CD1c-positive myeloid dendritic cell (primary cell): ENCODE measurements around the gene DYNC2H1.
A peak's percentile ranks its signal among the peaks of the same experiment; 100 is the strongest.

ENCODE experiments used
- DNase-seq: peaks from one replicate; pipeline ENCODE4 v3.0.0-alpha.2; 2016; ENCODE audit errors: extremely low spot score

DYNC2H1 gene

GRCh38 chr11:103108933-103109817 lies at the start of gene DYNC2H1:
DYNC2H1 (plus strand) TSS chr11:103109426; CDS start chr11:103109575, 149 bp downstream.
- DNase-seq = peak; percentile 95

- DNase-seq = no peak
Observed at GRCh38 chr11:103061656-103062055, 47.6 kb upstream of the DYNC2H1 start.

- DNase-seq = no peak
Observed at GRCh38 chr11:103067118-103067517, 42.1 kb upstream of the DYNC2H1 start.

- DNase-seq = no peak
Observed at GRCh38 chr11:103069367-103069766, 39.9 kb upstream of the DYNC2H1 start.

- no peak for DNase-seq
Observed at GRCh38 chr11:103070142-103070541, 39.1 kb upstream of the DYNC2H1 start.

- DNase-seq = no peak
Observed at GRCh38 chr11:103071008-103071407, 38.2 kb upstream of the DYNC2H1 start.

- peak; percentile 38 for DNase-seq
Observed at GRCh38 chr11:103076361-103076760, 32.9 kb upstream of the DYNC2H1 start.

- peak; percentile 43 for DNase-seq
Observed at GRCh38 chr11:103077554-103077953, 31.7 kb upstream of the DYNC2H1 start.

GRCh38 chr11:103078710-103079109 lies 30.5 kb upstream of the DYNC2H1 start:
- no peak for DNase-seq

- no peak for DNase-seq
Observed at GRCh38 chr11:103079833-103080232, 29.4 kb upstream of the DYNC2H1 start.

- DNase-seq = no peak
Observed at GRCh38 chr11:103085758-103086365, 23.4 kb upstream of the DYNC2H1 start.

- no peak for DNase-seq
Observed at GRCh38 chr11:103086461-103086860, 22.8 kb upstream of the DYNC2H1 start.

- DNase-seq = peak; percentile 46
Observed at GRCh38 chr11:103091064-103091800, 18.0 kb upstream of the DYNC2H1 start.

- peak; percentile 97 for DNase-seq
Observed at GRCh38 chr11:103091801-103092524, 17.3 kb upstream of the DYNC2H1 start, which contains the start of gene DCUN1D5. DCUN1D5 (minus strand) TSS chr11:103092160; CDS start chr11:103091872, 288 bp downstream.

GRCh38 chr11:103097279-103097678 lies 11.9 kb upstream of the DYNC2H1 start:
- no peak for DNase-seq

GRCh38 chr11:103109818-103110388 lies 677 bp downstream of the DYNC2H1 start:
- no peak for DNase-seq

- peak; percentile 5 for DNase-seq
Observed at GRCh38 chr11:103110391-103110790, 1.2 kb downstream of the DYNC2H1 start.

GRCh38 chr11:103111400-103111799 lies 2.2 kb downstream of the DYNC2H1 start:
- no peak for DNase-seq

- no peak for DNase-seq
Observed at GRCh38 chr11:103112364-103112763, 3.1 kb downstream of the DYNC2H1 start.

GRCh38 chr11:103114836-103115235 lies 5.6 kb downstream of the DYNC2H1 start:
- no peak for DNase-seq

- no peak for DNase-seq
Observed at GRCh38 chr11:103125462-103125861, 16.2 kb downstream of the DYNC2H1 start.
